Natural killer cell (primary cell): Measurements from ENCODE around the gene MRPL48. TPM values are rescaled to one million over a fixed set of nuclear protein-coding genes. Genes with fewer than 3 reads are reported as not detected.

ENCODE experiments used
- ATAC-seq, 3 donors: fragments of 150-1000 bp in 2 of 3; fragments of 200-7000 bp in 1 of 3; cut with Tn5 transposase; 1 replicate in 1 of 3; 2 replicates in 2 of 3; pipeline ENCODE4 v1.10.0; 2021; ENCODE audit warnings: mild to moderate bottlenecking in 2 of 3, moderate library complexity in 2 of 3
- DNase-seq, 2 donors: peaks; one replicate each; pipeline versions ENCODE4 v3.0.0 to v3.0.0-alpha.2; 2013 to 2021; ENCODE audit warnings: mixed read lengths in 1 of 2
- H3K27ac ChIP-seq: one replicate; pipeline ENCODE4 v1.5.1; 2013; ENCODE audit warnings: mild to moderate bottlenecking, low read length
- H3K27me3 ChIP-seq: one replicate; pipeline ENCODE4 v1.6.1; 2013; ENCODE audit warnings: low read length; ENCODE audit not compliant: control insufficient read depth, insufficient read depth
- H3K36me3 ChIP-seq: one replicate; pipeline ENCODE4 v1.6.1; 2013; ENCODE audit warnings: low read length; ENCODE audit not compliant: control insufficient read depth, insufficient read depth
- H3K4me1 ChIP-seq: one replicate; pipeline ENCODE4 v1.6.1; 2013; ENCODE audit warnings: low read length; ENCODE audit not compliant: control insufficient read depth, insufficient read depth
- H3K4me3 ChIP-seq: one replicate; pipeline ENCODE4 v1.5.1; 2013; ENCODE audit warnings: low read length
- H3K9me3 ChIP-seq: one replicate; pipeline ENCODE4 v1.6.1; 2013; ENCODE audit warnings: low read length; ENCODE audit not compliant: control insufficient read depth, insufficient read depth
- H3K27ac Mint-ChIP-seq, 2 donors: one replicate each; pipeline ENCODE4 v1.8.0; 2022; ENCODE audit warnings: mild to moderate bottlenecking in 2 of 2, mixed read lengths in 2 of 2, moderate library complexity in 1 of 2
- H3K27me3 Mint-ChIP-seq, 2 donors: one replicate each; pipeline ENCODE4 v1.8.0; 2022; ENCODE audit warnings: low read depth in 2 of 2, mixed read lengths in 2 of 2
- H3K36me3 Mint-ChIP-seq: one replicate; pipeline ENCODE4 v1.8.0; 2022; ENCODE audit warnings: mixed read lengths
- H3K4me1 Mint-ChIP-seq, 2 donors: one replicate each; pipeline ENCODE4 v1.8.0; 2022; ENCODE audit warnings: mixed read lengths in 2 of 2
- H3K4me3 Mint-ChIP-seq: one replicate; pipeline ENCODE4 v1.8.0; 2022; ENCODE audit warnings: mild to moderate bottlenecking, moderate library complexity, mixed read lengths
- H3K9me3 Mint-ChIP-seq, 2 donors: one replicate each; pipeline ENCODE4 v1.8.0; 2022; ENCODE audit warnings: mixed read lengths in 2 of 2
- CTCF ChIP-seq: fragments of 200-600 bp; IDR thresholded peaks from one replicate; pipeline ENCODE4 v1.8.0; 2022; ENCODE audit warnings: antibody characterized with exemption
- WGBS: methylation state at CpG from one replicate; pipeline ENCODE4 v1.1.7; 2013; ENCODE audit warnings: missing lambda C conversion rate; ENCODE audit not compliant: insufficient coverage; 5-methylcytosine and 5-hydroxymethylcytosine counted together
- intact Hi-C: fragments of 100-400 bp; cut with micrococcal nuclease; formaldehyde crosslinking; loops from one replicate; pipeline ENCODE4 v1.14.2; 2022
- total RNA-seq, 4 donors: library from RNA; stranded (reverse); fragments of 120-200 nt in 1 of 4; gene quantifications; one replicate each; pipeline versions ENCODE4 v1.2.3 to v1.2.4, GENCODE V29; 2013 to 2022

Gene MRPL48
- total RNA-seq, 3 donors from 2014 or later (not counting 1 experiment from before 2014, with no cell fraction given), result 19.5 to 24.9 (median 21.2) TPM

- Mint-ChIP-seq H3K36me3 (peaks cover 7% of the 10 kb centered on the region), H3K4me3 (no peak overlapping the region), H3K27ac (no peak overlapping the region), H3K9me3 (no peaks in the 10 kb centered on the region), H3K27me3 (no peaks in the 10 kb centered on the region), H3K4me1 (no peaks in the 10 kb centered on the region)
- Histone ChIP-seq H3K36me3 (peaks cover 11% of the 10 kb centered on the region), H3K27me3 (no peaks in the 10 kb centered on the region), H3K9me3 (no peaks in the 10 kb centered on the region), H3K4me1 (no peaks in the 10 kb centered on the region), H3K4me3 (no peak overlapping the region), H3K27ac (no peak overlapping the region)
- no peak for ATAC-seq
- WGBS, result 100% methylated on average over 1 of the region's 1 CpG
- intact Hi-C loops, result no loop called here
- DNase-seq, result no peak
- TF ChIP-seq CTCF, result no peak
These were observed 68.4 kb downstream of the MRPL48 start for GRCh38 chr11:73856031-73856567.

GRCh38 chr11:73859671-73860070 lies 72.0 kb downstream of the MRPL48 start:
- H3K9me3 Mint-ChIP-seq, result no peaks in the 10 kb centered on the region
- H3K27me3 ChIP-seq, result no peaks in the 10 kb centered on the region
- no peak overlapping the region for H3K27ac Mint-ChIP-seq
- TF ChIP-seq CTCF, result no peak
- 91% methylated on average over 2 of the region's 2 CpGs for WGBS
- H3K4me1 ChIP-seq, result no peaks in the 10 kb centered on the region
- no peak overlapping the region for H3K4me3 ChIP-seq
- H3K27ac ChIP-seq, result no peak overlapping the region
- intact Hi-C loops, result no loop called here
- no peak overlapping the region for H3K4me3 Mint-ChIP-seq
- H3K36me3 ChIP-seq, result peaks cover 8% of the 10 kb centered on the region
- H3K36me3 Mint-ChIP-seq, result peaks cover 7% of the 10 kb centered on the region
- no peaks in the 10 kb centered on the region for H3K9me3 ChIP-seq
- DNase-seq (no peak), ATAC-seq (no peak)
- no peaks in the 10 kb centered on the region for H3K27me3 Mint-ChIP-seq
- H3K4me1 Mint-ChIP-seq, result no peaks in the 10 kb centered on the region

GRCh38 chr11:73860202-73860601 lies 72.5 kb downstream of the MRPL48 start:
- H3K27ac Mint-ChIP-seq, result no peak overlapping the region
- Histone ChIP-seq H3K27ac (no peak overlapping the region), H3K4me1 (no peaks in the 10 kb centered on the region), H3K4me3 (no peak overlapping the region), H3K27me3 (no peaks in the 10 kb centered on the region), H3K9me3 (no peaks in the 10 kb centered on the region), H3K36me3 (peaks cover 8% of the 10 kb centered on the region)
- no peaks in the 10 kb centered on the region for H3K4me1 Mint-ChIP-seq
- H3K27me3 Mint-ChIP-seq, result no peaks in the 10 kb centered on the region
- intact Hi-C loops, result no loop called here
- WGBS, result 76% methylated on average over 2 of the region's 2 CpGs
- no peaks in the 10 kb centered on the region for H3K9me3 Mint-ChIP-seq
- no peak for DNase-seq
- peaks cover 7% of the 10 kb centered on the region for H3K36me3 Mint-ChIP-seq
- H3K4me3 Mint-ChIP-seq, result no peak overlapping the region
- no peak for ATAC-seq
- TF ChIP-seq CTCF, result no peak

- WGBS, result 95% methylated on average over 4 of the region's 4 CpGs
- H3K27ac Mint-ChIP-seq, result peak overlapping the region in 1 of 2 donors; percentile 11
- intact Hi-C loops, result no loop called here
- peaks cover 8% of the 10 kb centered on the region for H3K36me3 ChIP-seq
- no peak for TF ChIP-seq CTCF
- ATAC-seq, result no peak
- H3K4me3 Mint-ChIP-seq, result no peak overlapping the region
- no peak overlapping the region for H3K27ac ChIP-seq
- DNase-seq, result no peak
- H3K27me3 Mint-ChIP-seq, result no peaks in the 10 kb centered on the region
- H3K9me3 ChIP-seq, result no peaks in the 10 kb centered on the region
- H3K4me1 Mint-ChIP-seq, result no peaks in the 10 kb centered on the region
- no peaks in the 10 kb centered on the region for H3K9me3 Mint-ChIP-seq
- no peaks in the 10 kb centered on the region for H3K27me3 ChIP-seq
- H3K4me1 ChIP-seq, result no peaks in the 10 kb centered on the region
- H3K4me3 ChIP-seq, result no peak overlapping the region
- peaks cover 7% of the 10 kb centered on the region for H3K36me3 Mint-ChIP-seq
These were observed 75.3 kb downstream of the MRPL48 start for GRCh38 chr11:73862986-73863385.
